T-helper 2 cell treated with Interferon-gamma antibody and Interleukin-4, amounts not matched to agents 5 μg/mL and 100 μg/mL, for 36 hours (primary cell): Measurements from ENCODE around the gene ZBTB17.

ENCODE experiments used
- DNase-seq: peaks from one replicate; pipeline ENCODE4 v3.0.0; 2021; ENCODE audit warnings: low spot score
- H3K27ac Mint-ChIP-seq: one replicate; pipeline ENCODE4 v1.8.0; 2021; ENCODE audit warnings: mild to moderate bottlenecking, mixed read lengths
- H3K27me3 Mint-ChIP-seq: one replicate; pipeline ENCODE4 v1.8.0; 2021; ENCODE audit warnings: low read depth, mixed read lengths
- H3K36me3 Mint-ChIP-seq: one replicate; pipeline ENCODE4 v1.8.0; 2021; ENCODE audit warnings: low read depth, mixed read lengths
- H3K4me1 Mint-ChIP-seq: one replicate; pipeline ENCODE4 v1.8.0; 2021; ENCODE audit warnings: low read depth, mixed read lengths
- H3K4me3 Mint-ChIP-seq: one replicate; pipeline ENCODE4 v1.8.0; 2022; ENCODE audit warnings: mild to moderate bottlenecking, moderate library complexity, mixed read lengths
- H3K9me3 Mint-ChIP-seq: one replicate; pipeline ENCODE4 v1.8.0; 2021; ENCODE audit warnings: mixed read lengths

ZBTB17 gene

DNA sequence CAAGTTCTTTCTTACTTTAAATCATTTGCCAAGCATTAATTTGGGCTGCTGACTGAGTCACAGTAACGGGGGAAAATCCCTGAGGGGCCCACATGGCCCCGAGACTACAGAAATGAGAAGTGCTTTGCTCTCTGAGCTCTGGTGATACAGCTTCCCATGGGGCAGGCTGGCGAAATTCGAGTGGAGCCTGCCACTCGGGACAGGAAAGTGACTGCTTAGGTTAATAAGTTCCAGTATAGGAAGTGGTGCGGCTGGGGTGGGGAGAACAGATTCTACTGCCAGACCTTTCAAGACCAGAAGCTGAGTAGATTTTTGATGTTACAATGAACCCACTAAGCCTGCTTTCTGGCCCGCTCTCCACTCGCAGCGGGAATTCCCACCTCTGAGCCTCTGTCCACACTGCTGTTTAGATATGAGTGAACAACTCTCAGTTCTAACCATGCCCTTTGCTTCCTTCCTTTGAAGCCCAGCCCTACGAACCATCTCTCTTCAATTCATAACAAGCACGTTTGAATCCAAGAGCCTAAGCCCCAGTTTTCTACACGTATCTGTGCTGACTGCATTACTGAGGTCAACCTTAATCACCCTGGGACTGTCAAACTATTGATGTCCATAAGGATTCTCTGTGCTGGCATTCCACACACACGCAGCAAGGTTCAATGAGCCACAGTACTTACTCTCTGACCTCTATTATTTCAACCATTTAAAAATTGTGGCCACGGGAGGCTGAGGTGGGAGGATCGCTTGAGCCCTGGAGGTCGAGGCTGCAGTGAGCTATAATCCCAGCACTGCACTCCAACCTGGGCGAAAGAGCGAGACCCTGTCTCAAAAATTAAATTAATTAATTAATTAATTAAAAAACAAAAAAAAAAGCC, 9.6 kb downstream of the ZBTB17 start:
- Mint-ChIP-seq H3K4me1 (peaks cover 51% of the 10 kb centered on the region), H3K4me3 (peak overlapping the region; percentile 74), H3K36me3 (peaks cover 49% of the 10 kb centered on the region), H3K27me3 (no peaks in the 10 kb centered on the region), H3K9me3 (peaks cover 3% of the 10 kb centered on the region), H3K27ac (peak overlapping the region; percentile 85)
- peak; percentile 90 for DNase-seq

DNA sequence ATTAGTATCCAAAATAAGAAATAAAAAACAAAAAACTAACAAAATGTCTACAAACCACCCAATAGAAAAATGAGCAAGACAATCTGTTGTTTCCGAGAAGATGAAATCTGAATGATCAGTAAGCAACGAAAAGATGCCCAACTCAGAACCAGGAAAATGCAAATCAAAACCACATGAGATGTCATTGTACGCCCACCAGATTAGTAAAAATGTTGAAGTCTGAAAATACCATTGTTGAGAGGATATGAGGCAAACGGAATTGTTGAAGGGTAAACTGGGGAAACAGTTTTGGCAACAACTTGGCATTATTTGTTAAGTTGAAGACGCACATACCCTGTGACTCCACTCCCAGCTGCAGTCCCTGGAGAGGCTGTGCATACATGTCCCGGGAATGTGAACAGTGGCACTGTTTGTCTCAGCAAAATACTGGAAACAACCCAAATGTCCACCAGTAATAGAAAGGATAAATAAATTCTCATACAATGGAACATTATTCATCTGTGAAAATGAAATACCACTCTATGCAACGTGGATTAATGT, 10.6 kb downstream of the ZBTB17 start:
- Mint-ChIP-seq H3K4me1 (peaks cover 54% of the 10 kb centered on the region), H3K36me3 (peaks cover 40% of the 10 kb centered on the region), H3K27ac (peak overlapping the region; percentile 85), H3K27me3 (no peaks in the 10 kb centered on the region), H3K9me3 (peaks cover 3% of the 10 kb centered on the region), H3K4me3 (peak overlapping the region; percentile 74)
- peak; percentile 60 for DNase-seq

DNA sequence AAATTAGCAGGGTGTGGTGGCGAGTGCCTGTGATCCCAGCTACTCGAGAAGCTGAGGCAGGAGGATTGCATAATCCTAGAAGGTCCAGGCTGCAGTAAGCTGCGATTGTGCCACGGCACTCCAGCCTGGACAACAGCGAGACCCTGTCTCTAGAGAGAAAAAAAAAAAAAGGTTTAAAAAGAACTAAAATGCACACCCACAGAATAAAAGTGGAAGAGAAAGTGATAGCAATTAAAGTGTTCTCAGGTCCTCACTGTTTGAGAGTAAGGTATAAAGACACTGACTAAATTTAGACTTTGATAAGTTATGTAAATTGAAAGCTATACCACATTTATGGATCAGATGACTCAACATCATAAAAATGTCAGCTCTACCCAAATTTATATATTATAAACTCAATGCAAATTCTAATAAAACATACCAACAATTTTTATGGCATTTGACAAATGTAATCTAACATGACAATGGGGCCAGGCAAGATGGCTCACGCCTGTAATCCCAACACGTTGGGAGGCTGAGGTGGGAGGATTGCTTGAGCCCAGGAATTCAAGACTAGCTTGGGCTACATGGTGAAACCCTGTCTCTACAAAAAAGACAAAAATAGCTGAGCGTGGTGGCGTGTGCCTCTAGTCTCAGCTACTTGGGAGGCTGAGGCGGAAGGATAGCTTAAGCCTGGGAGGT, 11.8 kb downstream of the ZBTB17 start:
- Mint-ChIP-seq H3K4me1 (peaks cover 56% of the 10 kb centered on the region), H3K36me3 (peaks cover 31% of the 10 kb centered on the region), H3K27ac (peak overlapping the region; percentile 68), H3K27me3 (no peaks in the 10 kb centered on the region), H3K4me3 (peak overlapping the region; percentile 54), H3K9me3 (no peaks in the 10 kb centered on the region)
- DNase-seq = no peak

DNA sequence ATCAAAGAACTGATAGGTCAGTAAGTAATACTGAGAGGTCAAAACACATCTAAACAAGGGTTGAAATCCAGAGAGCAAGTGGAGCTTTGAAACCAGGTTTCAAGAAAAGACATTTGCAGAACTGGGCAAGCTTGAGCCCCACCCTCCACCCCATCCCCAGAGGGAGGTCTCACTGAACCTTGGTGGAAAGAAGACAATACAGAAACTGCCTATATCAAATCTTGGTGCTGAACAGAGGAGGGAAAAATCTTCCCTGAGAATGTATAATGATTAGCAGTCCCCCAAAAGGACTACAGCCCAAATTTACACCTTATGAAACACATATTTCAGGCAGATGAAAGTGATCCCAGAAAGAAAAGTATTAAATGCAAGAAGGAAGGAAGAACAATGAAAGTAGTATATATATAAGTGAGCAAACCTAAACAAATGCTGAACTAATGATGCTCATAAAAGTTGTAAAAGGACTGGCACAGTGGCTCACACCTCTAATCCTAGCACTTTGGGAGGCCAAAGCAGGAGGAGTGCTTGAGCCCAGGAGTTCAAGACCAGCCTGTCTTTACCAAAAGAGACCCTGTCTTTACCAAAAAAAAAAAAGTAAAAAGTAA, 12.4 kb downstream of the ZBTB17 start:
- H3K4me1 Mint-ChIP-seq = peaks cover 59% of the 10 kb centered on the region
- peaks cover 30% of the 10 kb centered on the region for H3K36me3 Mint-ChIP-seq
- H3K9me3 Mint-ChIP-seq = no peaks in the 10 kb centered on the region
- H3K27ac Mint-ChIP-seq = peak overlapping the region; percentile 78
- no peak for DNase-seq
- H3K4me3 Mint-ChIP-seq = peak overlapping the region; percentile 54
- H3K27me3 Mint-ChIP-seq = no peaks in the 10 kb centered on the region

DNA sequence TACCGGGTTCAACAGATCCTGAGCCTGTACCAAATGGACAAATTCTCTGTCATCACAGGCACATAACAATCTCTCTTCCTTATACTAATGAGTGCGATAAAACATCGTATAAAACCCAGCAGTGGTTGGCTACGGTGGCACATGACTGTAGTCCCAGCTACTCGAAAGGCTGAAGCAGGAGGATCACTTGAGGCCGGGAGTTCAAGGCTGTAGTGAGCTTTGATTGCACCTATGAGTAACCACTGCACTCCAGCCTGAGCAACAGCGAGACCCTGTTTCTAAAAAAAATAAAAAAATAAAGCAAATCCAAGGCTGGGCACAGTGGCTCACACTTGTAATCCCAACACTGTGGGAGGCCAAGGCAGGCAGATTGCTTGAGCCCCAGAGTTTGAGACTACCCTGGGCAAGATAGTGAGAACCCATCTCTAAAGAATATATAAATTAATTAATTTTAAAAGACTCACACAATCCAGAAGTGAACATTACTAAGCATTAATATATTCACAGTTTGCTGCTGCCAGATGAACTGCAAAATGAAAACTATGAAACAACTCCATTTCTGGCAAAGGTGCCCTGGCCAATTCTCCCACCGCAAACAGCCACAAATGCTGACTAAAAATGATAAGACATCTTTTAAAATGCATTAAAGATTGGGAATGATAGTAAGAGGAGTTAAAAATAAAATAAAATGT, 13.1 kb downstream of the ZBTB17 start:
- DNase-seq = no peak
- Mint-ChIP-seq H3K4me1 (peaks cover 57% of the 10 kb centered on the region), H3K36me3 (peaks cover 27% of the 10 kb centered on the region), H3K27ac (no peak overlapping the region), H3K9me3 (no peaks in the 10 kb centered on the region), H3K4me3 (no peak overlapping the region), H3K27me3 (no peaks in the 10 kb centered on the region)

DNA sequence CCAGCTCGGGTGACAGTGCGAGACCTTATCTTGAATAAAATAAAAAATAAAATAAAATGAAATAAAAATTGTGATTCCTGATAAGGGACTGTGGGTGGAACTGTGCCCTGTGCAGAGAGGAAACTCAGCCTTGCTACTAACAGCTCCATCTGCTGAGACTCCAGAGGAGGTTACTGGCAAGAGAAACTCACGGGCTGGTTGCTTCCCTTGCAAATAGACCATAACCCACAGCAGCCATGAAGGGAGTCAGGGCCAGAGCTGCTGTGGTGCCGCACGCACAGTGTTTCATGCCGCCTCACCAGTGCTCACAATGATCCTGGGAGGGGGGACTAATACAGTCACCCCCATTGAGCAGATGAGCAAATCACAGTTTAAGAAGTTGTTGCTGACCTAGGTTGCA, 13.7 kb downstream of the ZBTB17 start:
- no peaks in the 10 kb centered on the region for H3K27me3 Mint-ChIP-seq
- peaks cover 50% of the 10 kb centered on the region for H3K4me1 Mint-ChIP-seq
- DNase-seq = no peak
- H3K27ac Mint-ChIP-seq = no peak overlapping the region
- H3K4me3 Mint-ChIP-seq = no peak overlapping the region
- peaks cover 25% of the 10 kb centered on the region for H3K36me3 Mint-ChIP-seq
- no peaks in the 10 kb centered on the region for H3K9me3 Mint-ChIP-seq

DNA sequence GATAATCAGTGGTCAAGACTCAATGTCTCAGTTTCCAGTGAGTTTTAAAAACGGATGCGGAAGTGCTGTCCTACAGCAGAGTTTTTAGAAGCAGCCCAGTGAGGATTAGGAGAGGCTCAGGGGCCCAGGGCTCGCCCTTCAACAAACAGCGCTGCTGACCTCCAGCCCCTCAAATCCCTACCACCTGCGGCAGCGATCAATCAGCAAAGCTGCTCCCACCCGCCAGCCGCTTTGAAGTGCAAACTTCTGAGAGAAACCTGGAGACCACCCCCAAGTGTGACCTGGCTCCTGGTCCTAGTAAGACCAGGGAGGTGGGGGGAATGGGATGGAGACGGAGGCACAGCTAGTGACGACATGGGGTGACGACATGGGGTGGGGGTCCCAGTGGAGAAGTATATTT, 14.4 kb downstream of the ZBTB17 start:
- H3K9me3 Mint-ChIP-seq = no peaks in the 10 kb centered on the region
- no peak overlapping the region for H3K27ac Mint-ChIP-seq
- no peaks in the 10 kb centered on the region for H3K27me3 Mint-ChIP-seq
- H3K4me3 Mint-ChIP-seq = no peak overlapping the region
- H3K36me3 Mint-ChIP-seq = peaks cover 23% of the 10 kb centered on the region
- H3K4me1 Mint-ChIP-seq = peaks cover 46% of the 10 kb centered on the region
- no peak for DNase-seq

DNA sequence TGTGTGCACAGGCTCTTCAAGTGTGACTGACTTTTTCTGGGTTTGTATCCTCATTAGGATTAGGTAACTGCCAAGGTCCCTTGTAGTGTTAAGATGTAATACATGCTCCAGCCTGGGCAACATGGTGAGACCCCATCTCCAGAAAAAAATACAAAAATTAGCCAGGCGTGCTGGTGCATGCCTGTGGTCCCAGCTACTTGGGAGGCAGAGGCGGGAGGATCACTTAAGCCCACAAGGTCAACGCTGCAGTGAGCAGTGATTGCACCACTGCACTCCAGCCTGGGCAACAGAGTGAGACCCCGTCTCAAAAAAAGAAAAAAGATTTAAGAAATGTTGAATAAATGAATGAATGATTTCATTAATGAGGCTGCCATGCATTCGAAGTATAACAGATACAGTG, 15.1 kb downstream of the ZBTB17 start:
- H3K4me3 Mint-ChIP-seq = no peak overlapping the region
- H3K27me3 Mint-ChIP-seq = no peaks in the 10 kb centered on the region
- peaks cover 46% of the 10 kb centered on the region for H3K4me1 Mint-ChIP-seq
- peaks cover 25% of the 10 kb centered on the region for H3K36me3 Mint-ChIP-seq
- DNase-seq = no peak
- no peak overlapping the region for H3K27ac Mint-ChIP-seq
- H3K9me3 Mint-ChIP-seq = no peaks in the 10 kb centered on the region

DNA sequence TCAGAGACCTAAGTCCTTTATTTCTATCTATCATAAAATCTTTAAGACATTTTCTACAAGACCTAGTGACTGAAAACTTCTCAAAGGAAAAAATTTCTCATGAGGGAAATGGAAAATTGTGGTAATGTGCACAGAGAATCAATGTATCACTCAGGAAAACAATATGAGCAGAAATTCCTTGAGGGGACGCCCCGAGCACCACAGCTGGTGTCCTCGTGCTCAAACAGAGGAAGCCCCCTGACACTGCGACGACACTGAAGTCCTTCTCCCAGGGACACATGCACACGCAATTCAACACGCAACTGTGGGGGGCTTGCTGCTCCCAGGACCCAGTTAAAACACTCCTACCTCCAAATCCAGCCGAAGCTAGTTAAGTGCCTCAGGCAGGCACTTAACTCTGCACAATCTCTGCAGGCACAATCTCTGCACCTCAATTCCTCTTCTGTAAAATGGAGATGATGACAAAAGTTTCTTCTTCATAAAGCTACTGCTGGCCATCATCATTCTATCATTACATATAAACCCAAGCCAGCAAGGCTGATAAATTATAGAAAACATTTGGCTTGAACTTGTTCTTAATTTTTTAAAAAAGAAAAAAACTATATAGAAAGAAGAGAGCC, 16.0 kb downstream of the ZBTB17 start:
- no peak overlapping the region for H3K4me3 Mint-ChIP-seq
- H3K4me1 Mint-ChIP-seq = peaks cover 41% of the 10 kb centered on the region
- no peaks in the 10 kb centered on the region for H3K27me3 Mint-ChIP-seq
- no peaks in the 10 kb centered on the region for H3K9me3 Mint-ChIP-seq
- H3K36me3 Mint-ChIP-seq = peaks cover 26% of the 10 kb centered on the region
- H3K27ac Mint-ChIP-seq = no peak overlapping the region
- DNase-seq = no peak

DNA sequence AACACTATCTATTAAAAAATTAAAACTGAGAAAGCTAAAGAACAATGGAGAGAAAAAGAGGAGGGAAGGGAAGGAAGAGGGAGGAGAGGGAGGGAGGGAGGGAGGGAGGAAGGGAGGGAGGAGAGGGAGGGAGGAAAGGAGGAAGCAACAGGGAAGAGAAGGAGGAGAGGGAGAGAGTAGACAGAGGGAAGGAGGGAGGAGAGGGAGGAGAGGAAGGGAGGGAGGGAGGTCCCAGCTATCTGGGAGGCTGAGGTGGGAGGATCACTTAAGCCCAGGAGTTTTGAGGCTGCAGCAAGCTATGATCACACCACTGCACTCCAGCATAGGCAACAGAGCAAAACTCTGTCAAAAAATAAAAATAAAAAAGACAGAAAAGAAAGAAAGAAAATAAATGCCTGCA, 16.5 kb downstream of the ZBTB17 start:
- no peak overlapping the region for H3K27ac Mint-ChIP-seq

DNA sequence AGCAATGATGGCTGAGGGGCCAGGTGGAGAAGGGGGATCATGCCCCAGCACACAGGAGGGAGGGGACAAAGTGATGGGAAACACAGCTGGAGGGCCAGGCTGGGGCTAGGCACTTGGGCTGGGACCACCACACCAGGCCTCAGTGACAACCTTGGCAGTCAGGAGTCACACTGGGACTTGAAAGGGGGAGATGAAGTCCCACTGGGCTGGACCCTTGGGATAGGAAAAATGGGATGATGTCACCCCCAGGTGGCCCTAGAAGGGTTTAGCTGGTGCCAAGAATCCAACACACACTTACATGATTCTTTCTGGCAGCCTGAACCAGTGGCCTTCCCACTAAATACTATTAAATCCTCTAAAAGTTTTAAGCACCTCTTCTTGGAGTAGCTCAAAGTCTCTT, 17.1 kb downstream of the ZBTB17 start:
- Mint-ChIP-seq H3K27ac (no peak overlapping the region), H3K4me1 (peaks cover 40% of the 10 kb centered on the region), H3K9me3 (no peaks in the 10 kb centered on the region), H3K36me3 (peaks cover 25% of the 10 kb centered on the region), H3K4me3 (no peak overlapping the region), H3K27me3 (no peaks in the 10 kb centered on the region)
- no peak for DNase-seq

More for the DNA sequence above, 16.5 kb downstream of the ZBTB17 start:
- H3K36me3 Mint-ChIP-seq = peaks cover 25% of the 10 kb centered on the region
- H3K9me3 Mint-ChIP-seq = no peaks in the 10 kb centered on the region
- DNase-seq = no peak
- H3K4me1 Mint-ChIP-seq = peaks cover 39% of the 10 kb centered on the region
- H3K27me3 Mint-ChIP-seq = no peaks in the 10 kb centered on the region
- H3K4me3 Mint-ChIP-seq = no peak overlapping the region

DNA sequence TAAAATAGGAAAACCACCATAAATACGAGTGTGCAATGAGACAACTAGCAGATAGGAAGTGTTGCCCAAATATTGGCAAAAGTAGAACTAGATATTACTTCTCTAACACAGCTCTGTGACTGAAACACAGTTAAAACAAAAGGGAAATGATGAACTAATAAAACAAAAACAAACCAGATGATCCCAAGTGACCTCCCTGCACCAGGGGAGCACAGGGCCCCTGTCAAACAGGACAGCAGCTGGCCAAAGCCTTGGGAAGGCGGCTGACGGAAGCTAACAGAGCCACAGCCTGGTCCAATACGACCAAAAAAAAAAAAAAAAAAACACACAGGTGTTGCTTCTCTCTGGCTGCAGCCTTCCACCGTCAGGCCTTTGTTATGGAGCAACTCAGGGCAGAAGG, 17.8 kb downstream of the ZBTB17 start:
- no peaks in the 10 kb centered on the region for H3K9me3 Mint-ChIP-seq
- H3K27me3 Mint-ChIP-seq = no peaks in the 10 kb centered on the region
- peaks cover 35% of the 10 kb centered on the region for H3K4me1 Mint-ChIP-seq

More for the DNA sequence above, 17.8 kb downstream of the ZBTB17 start:
- H3K4me3 Mint-ChIP-seq = no peak overlapping the region
- H3K27ac Mint-ChIP-seq = no peak overlapping the region
- no peak for DNase-seq
- peaks cover 23% of the 10 kb centered on the region for H3K36me3 Mint-ChIP-seq
